IgD-negative memory B cell (primary cell): ENCODE data around the gene PRR14L. TPM values are rescaled to one million over a fixed set of nuclear protein-coding genes. Genes with fewer than 3 reads are reported as not detected.
A peak's percentile ranks its signal among the peaks of the same experiment; 100 is the strongest.
"Not testable (repeated sequence)": the region's sequence is repeated elsewhere in the genome, so short reads cannot be mapped to it uniquely, and the experiment has no call there.

Experiments
- H3K27ac Mint-ChIP-seq, 3 donors: one replicate each; pipeline ENCODE4 v1.8.0; 2020 to 2022; ENCODE audit warnings: mild to moderate bottlenecking in 3 of 3, mixed read lengths in 3 of 3, moderate library complexity in 1 of 3
- H3K27me3 Mint-ChIP-seq: one replicate; pipeline ENCODE4 v1.8.0; 2021; ENCODE audit warnings: mixed read lengths
- H3K36me3 Mint-ChIP-seq: one replicate; pipeline ENCODE4 v1.8.0; 2020; ENCODE audit warnings: mild to moderate bottlenecking, mixed read lengths
- H3K4me1 Mint-ChIP-seq, 3 donors: one replicate each; pipeline ENCODE4 v1.8.0; 2020 to 2022; ENCODE audit warnings: mixed read lengths in 3 of 3, mild to moderate bottlenecking in 1 of 3
- H3K4me3 Mint-ChIP-seq, 4 donors: one replicate each; pipeline ENCODE4 v1.8.0; 2020 to 2022; ENCODE audit warnings: mild to moderate bottlenecking in 4 of 4, mixed read lengths in 4 of 4, moderate library complexity in 3 of 4
- H3K9me3 Mint-ChIP-seq, 3 donors: one replicate each; pipeline ENCODE4 v1.8.0; 2020 to 2021; ENCODE audit warnings: mixed read lengths in 3 of 3, mild to moderate bottlenecking in 1 of 3
- polyA plus RNA-seq: library from polyadenylated mRNA; unstranded; fragments of 300-500 nt; fragmentation: Illumina TruSeq; gene quantifications from one replicate; pipeline ENCODE4 v1.2.3, GENCODE V29; 2021

The PRR14L gene
- polyA plus RNA-seq, 1 donor from 2014 or later: 28.4 TPM

DNA sequence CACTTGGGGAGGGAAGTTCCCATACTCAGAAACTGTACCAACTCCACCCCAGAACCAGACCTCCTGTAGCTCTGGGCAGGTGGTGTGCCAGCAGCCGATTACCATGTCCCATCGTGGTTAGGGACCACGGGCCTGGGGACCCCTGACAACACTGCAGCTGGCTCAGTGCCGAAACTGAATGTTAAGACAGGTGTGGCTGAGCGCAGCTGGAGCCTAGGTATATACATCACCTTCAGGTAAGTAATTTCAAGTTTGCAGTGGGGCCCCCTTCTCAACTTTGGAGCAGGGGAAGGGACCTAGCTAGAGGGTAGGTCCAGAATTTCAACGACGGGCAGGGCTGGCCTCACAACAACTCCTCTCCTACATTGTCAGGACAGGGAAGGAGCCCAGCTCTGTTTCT is 67.2 kb downstream of the PRR14L start:
- Mint-ChIP-seq H3K4me3 (no peak overlapping the region), H3K36me3 (peaks cover 5% of the 10 kb centered on the region), H3K9me3 (no peaks in the 10 kb centered on the region), H3K27me3 (no peaks in the 10 kb centered on the region), H3K27ac (peak overlapping the region in 1 of 3 donors; percentile 81), H3K4me1 (peaks cover 3 to 6% (median 5%) of the 10 kb centered on the region in 3 donors)

DNA sequence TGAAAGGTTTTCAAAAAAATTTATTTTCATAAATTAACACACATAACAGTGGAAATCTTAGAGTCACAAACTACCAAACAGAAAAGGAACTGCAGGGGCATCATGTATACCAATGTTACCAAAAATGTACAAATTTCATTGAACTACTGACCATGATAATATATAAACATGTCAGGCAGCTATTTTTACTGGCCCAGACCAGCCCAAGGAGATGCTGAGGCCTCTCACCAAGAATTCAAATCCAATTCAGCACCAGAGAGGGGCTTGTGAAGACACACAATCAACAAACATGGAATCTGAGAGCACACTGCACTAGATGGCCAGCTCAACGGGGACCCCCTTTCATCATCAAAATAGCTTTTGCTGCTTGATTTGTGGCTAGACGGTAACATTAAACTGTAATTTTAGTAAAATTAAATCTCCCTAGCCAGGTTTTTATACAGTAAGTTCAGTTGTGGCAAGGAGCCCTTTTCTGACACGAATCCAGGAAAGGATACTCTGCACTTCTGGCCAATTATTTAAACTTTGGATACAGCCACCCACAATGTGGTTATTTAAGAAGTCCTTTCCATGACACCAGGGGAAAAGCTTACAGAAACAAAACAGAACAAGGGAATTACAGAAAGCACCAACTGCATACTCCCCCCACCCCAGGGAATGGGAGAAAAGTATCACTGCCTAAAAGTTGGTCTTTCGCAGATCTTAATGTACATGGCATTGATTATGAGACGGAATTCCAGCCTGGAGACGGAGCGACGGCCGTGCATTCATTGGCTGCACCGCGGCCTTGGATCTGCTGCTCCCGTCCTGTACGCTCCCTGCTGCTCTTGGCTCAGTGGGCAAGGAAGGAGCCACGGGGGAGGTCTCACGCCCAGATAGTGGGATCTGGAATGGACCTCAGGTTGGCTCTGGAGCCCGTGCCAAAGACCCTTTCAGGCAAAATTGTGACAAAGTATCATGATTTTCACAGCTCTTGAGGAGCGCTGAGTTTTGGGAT is 68.3 kb downstream of the PRR14L start:
- Mint-ChIP-seq H3K27me3 (no peaks in the 10 kb centered on the region), H3K36me3 (peaks cover 5% of the 10 kb centered on the region), H3K4me3 (no peak overlapping the region), H3K9me3 (no peaks in the 10 kb centered on the region), H3K27ac (peak overlapping the region in 1 of 3 donors; percentile 81), H3K4me1 (peaks cover 7 to 11% (median 9%) of the 10 kb centered on the region in 3 donors)

GRCh38 chr22:31680861-31681341 is 69.0 kb downstream of the PRR14L start:
- H3K36me3 Mint-ChIP-seq: peaks cover 5% of the 10 kb centered on the region
- H3K4me3 Mint-ChIP-seq: no peak overlapping the region
- H3K27ac Mint-ChIP-seq: no peak overlapping the region

GRCh38 chr22:31678748-31679147 is 71.2 kb downstream of the PRR14L start:
- Mint-ChIP-seq H3K4me1 (peaks cover 15 to 18% (median 16%) of the 10 kb centered on the region in 3 donors), H3K9me3 (no peaks in the 10 kb centered on the region), H3K27ac (peak overlapping the region in 2 of 3 donors; percentile 31 to 87), H3K27me3 (no peaks in the 10 kb centered on the region), H3K36me3 (no peaks in the 10 kb centered on the region), H3K4me3 (no peak overlapping the region)

More at GRCh38 chr22:31680861-31681341, 69.0 kb downstream of the PRR14L start:
- H3K9me3 Mint-ChIP-seq: no peaks in the 10 kb centered on the region
- H3K27me3 Mint-ChIP-seq: no peaks in the 10 kb centered on the region
- peaks cover 11 to 13% (median 12%) of the 10 kb centered on the region in 3 donors for H3K4me1 Mint-ChIP-seq

DNA sequence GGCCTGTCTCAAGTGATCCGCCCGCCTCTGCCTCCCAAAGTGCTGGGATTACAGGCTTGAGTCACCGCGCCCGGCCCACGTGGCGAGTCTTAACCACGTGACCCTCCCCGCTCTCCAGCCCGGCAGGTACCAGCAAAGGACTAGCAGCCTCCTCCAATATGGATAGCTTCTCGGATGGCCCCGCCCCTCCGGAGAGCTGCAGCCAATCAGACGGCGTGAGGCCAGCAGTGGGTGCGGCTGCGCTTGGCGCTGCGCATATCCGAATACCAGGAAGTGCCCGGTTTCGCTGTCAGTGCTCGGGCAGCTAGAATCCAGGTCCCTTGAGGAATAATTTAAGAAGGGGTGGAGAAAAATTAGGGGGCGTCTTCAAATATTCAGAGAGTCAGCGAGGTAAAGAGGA is 73.2 kb downstream of the PRR14L start:
- Mint-ChIP-seq H3K27me3 (no peaks in the 10 kb centered on the region), H3K9me3 (no peaks in the 10 kb centered on the region), H3K4me3 (peak overlapping the region; percentile 89 to 99 (median 94)), H3K36me3 (no peaks in the 10 kb centered on the region), H3K4me1 (peaks cover 15 to 18% (median 16%) of the 10 kb centered on the region in 3 donors), H3K27ac (peak overlapping the region; percentile 88 to 98 (median 95))

- H3K27ac Mint-ChIP-seq: peak overlapping the region in 2 of 3 donors; percentile 47 to 80
- H3K9me3 Mint-ChIP-seq, H3K36me3 Mint-ChIP-seq, H3K27me3 Mint-ChIP-seq: not testable (repeated sequence)
- peak overlapping the region in 1 of 4 donors; percentile 60 for H3K4me3 Mint-ChIP-seq
- peaks cover 11 to 18% (median 11%) of the 10 kb centered on the region in 3 donors for H3K4me1 Mint-ChIP-seq
These were observed 75.7 kb downstream of the PRR14L start for GRCh38 chr22:31674219-31674618.

GRCh38 chr22:31668849-31669248 is 81.1 kb downstream of the PRR14L start:
- H3K27me3 Mint-ChIP-seq, H3K4me3 Mint-ChIP-seq, H3K36me3 Mint-ChIP-seq, H3K27ac Mint-ChIP-seq, H3K9me3 Mint-ChIP-seq, H3K4me1 Mint-ChIP-seq: not testable (repeated sequence)

GRCh38 chr22:31662668-31663037 is 87.3 kb downstream of the PRR14L start:
- H3K27ac Mint-ChIP-seq: peak overlapping the region; percentile 94 to 98 (median 97)
- H3K4me3 Mint-ChIP-seq: peak overlapping the region; percentile 96 to 99 (median 98)
- H3K9me3 Mint-ChIP-seq: no peaks in the 10 kb centered on the region
- H3K27me3 Mint-ChIP-seq: no peaks in the 10 kb centered on the region
- no peaks in the 10 kb centered on the region for H3K36me3 Mint-ChIP-seq
- H3K4me1 Mint-ChIP-seq: peaks cover 15 to 26% (median 26%) of the 10 kb centered on the region in 3 donors

GRCh38 chr22:31661851-31662667 is 87.9 kb downstream of the PRR14L start, which contains the start of gene PISD:
Gene PISD, minus strand, starts transcription at chr22:31662215. Its CDS starts 7 bp downstream, at chr22:31662208.
- Mint-ChIP-seq H3K36me3 (no peaks in the 10 kb centered on the region), H3K9me3 (no peaks in the 10 kb centered on the region), H3K4me3 (peak within 1 kb of the TSS; percentile 96 to 99 (median 98)), H3K4me1 (peaks cover 15 to 26% (median 26%) of the 10 kb centered on the region in 3 donors), H3K27me3 (no peaks in the 10 kb centered on the region), H3K27ac (peak within 1 kb of the TSS; percentile 94 to 98 (median 97))

- not testable (repeated sequence) for H3K9me3 Mint-ChIP-seq, H3K27me3 Mint-ChIP-seq, H3K36me3 Mint-ChIP-seq
- Mint-ChIP-seq H3K27ac (peak overlapping the region; percentile 94 to 98 (median 97)), H3K4me1 (peaks cover 15 to 28% (median 26%) of the 10 kb centered on the region in 3 donors), H3K4me3 (peak overlapping the region; percentile 96 to 99 (median 98))
These were observed 89.0 kb downstream of the PRR14L start for GRCh38 chr22:31660860-31661341.

GRCh38 chr22:31659246-31659645 is 90.7 kb downstream of the PRR14L start:
- Mint-ChIP-seq H3K4me1 (peaks cover 14 to 29% (median 27%) of the 10 kb centered on the region in 3 donors), H3K9me3 (no peaks in the 10 kb centered on the region), H3K36me3 (no peaks in the 10 kb centered on the region), H3K4me3 (no peak overlapping the region), H3K27ac (no peak overlapping the region), H3K27me3 (no peaks in the 10 kb centered on the region)

DNA sequence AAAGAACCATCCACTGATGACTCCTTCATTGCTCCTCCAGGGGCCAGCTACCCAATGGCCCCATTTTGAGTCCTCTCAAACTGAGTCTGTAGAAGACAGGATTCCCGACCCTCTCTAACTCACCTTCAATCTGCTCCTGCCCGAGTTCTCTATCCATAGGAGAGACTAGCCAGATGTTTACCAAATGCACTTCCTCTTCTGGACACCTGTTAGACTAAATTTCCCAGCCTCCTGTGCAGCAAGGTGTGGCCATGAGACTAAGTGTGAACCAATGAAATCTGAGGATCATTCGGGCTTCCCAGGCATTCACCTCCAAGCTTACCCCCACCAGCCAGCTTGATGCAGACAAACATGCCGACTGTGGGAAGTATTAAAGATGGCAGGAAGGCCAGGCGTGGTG is 95.5 kb downstream of the PRR14L start:
- H3K4me3 Mint-ChIP-seq: peak overlapping the region in 2 of 4 donors; percentile 25 to 61
- peaks cover 4% of the 10 kb centered on the region for H3K36me3 Mint-ChIP-seq
- no peaks in the 10 kb centered on the region for H3K9me3 Mint-ChIP-seq
- H3K27me3 Mint-ChIP-seq: no peaks in the 10 kb centered on the region
- peaks cover 37 to 46% (median 38%) of the 10 kb centered on the region in 3 donors for H3K4me1 Mint-ChIP-seq
- H3K27ac Mint-ChIP-seq: peak overlapping the region in 2 of 3 donors; percentile 39 to 43

- H3K27ac Mint-ChIP-seq: peak overlapping the region in 2 of 3 donors; percentile 39 to 49
- H3K4me3 Mint-ChIP-seq: peak overlapping the region in 3 of 4 donors; percentile 51 to 77 (median 61)
- peaks cover 4% of the 10 kb centered on the region for H3K36me3 Mint-ChIP-seq
- no peaks in the 10 kb centered on the region for H3K9me3 Mint-ChIP-seq
- peaks cover 42 to 44% (median 42%) of the 10 kb centered on the region in 3 donors for H3K4me1 Mint-ChIP-seq
- no peaks in the 10 kb centered on the region for H3K27me3 Mint-ChIP-seq
These were observed 96.0 kb downstream of the PRR14L start for GRCh38 chr22:31653944-31654343.

- H3K4me3 Mint-ChIP-seq: peak overlapping the region; percentile 30 to 85 (median 57)
- no peaks in the 10 kb centered on the region for H3K27me3 Mint-ChIP-seq
- H3K4me1 Mint-ChIP-seq: peaks cover 42 to 44% (median 44%) of the 10 kb centered on the region in 3 donors
- H3K9me3 Mint-ChIP-seq: no peaks in the 10 kb centered on the region
- peaks cover 7% of the 10 kb centered on the region for H3K36me3 Mint-ChIP-seq
- peak overlapping the region; percentile 17 to 39 (median 20) for H3K27ac Mint-ChIP-seq
These were observed 96.8 kb downstream of the PRR14L start for GRCh38 chr22:31652911-31653684.
